ENCODE data around the gene ABHD16A.
A peak's percentile ranks its signal among the peaks of the same experiment; 100 is the strongest.

Gene ABHD16A

GRCh38 chr6:31737991-31738979, 35.2 kb upstream of the ABHD16A start:
- peaks cover 39% of the 10 kb centered on the region for H3K4me1 ChIP-seq (ENCODE audit: control insufficient read depth, insufficient read depth, low read length, poor library complexity, severe bottlenecking)
- H3K27ac ChIP-seq (ENCODE audit: low read depth, low read length, severe bottlenecking): peak overlapping the region; percentile 98
- peak overlapping the region; percentile 98 for H3K4me3 ChIP-seq (ENCODE audit: extremely low read depth, insufficient read depth, low read length, poor library complexity, severe bottlenecking)
- no peaks in the 10 kb centered on the region for H3K9me3 ChIP-seq (ENCODE audit: control insufficient read depth, low read length)
- WGBS, 2 experiments (ENCODE audit: insufficient coverage in 2 of 2): 49 to 57% methylated on average over 4 of the region's 6 CpGs
- peaks cover 38% of the 10 kb centered on the region for H3K36me3 ChIP-seq (ENCODE audit: control insufficient read depth, insufficient read depth, low read length)

- Histone ChIP-seq H3K4me3 (ENCODE audit: extremely low read depth, insufficient read depth, low read length, poor library complexity, severe bottlenecking) (peak overlapping the region; percentile 98), H3K4me1 (ENCODE audit: control insufficient read depth, insufficient read depth, low read length, poor library complexity, severe bottlenecking) (peaks cover 40% of the 10 kb centered on the region), H3K36me3 (ENCODE audit: control insufficient read depth, insufficient read depth, low read length) (peaks cover 38% of the 10 kb centered on the region), H3K27ac (ENCODE audit: low read depth, low read length, severe bottlenecking) (peak overlapping the region; percentile 98), H3K9me3 (ENCODE audit: control insufficient read depth, low read length) (no peaks in the 10 kb centered on the region)
- 31 to 38% methylated on average over 3 to 5 of the region's 7 CpGs for WGBS, 2 experiments (ENCODE audit: insufficient coverage in 2 of 2)
Measured at GRCh38 chr6:31737315-31737990, 34.3 kb upstream of the ABHD16A start.

GRCh38 chr6:31736768-31737314, 33.7 kb upstream of the ABHD16A start:
- Histone ChIP-seq H3K4me3 (ENCODE audit: extremely low read depth, insufficient read depth, low read length, poor library complexity, severe bottlenecking) (peak overlapping the region; percentile 98), H3K27ac (ENCODE audit: low read depth, low read length, severe bottlenecking) (peak overlapping the region; percentile 98), H3K9me3 (ENCODE audit: control insufficient read depth, low read length) (no peaks in the 10 kb centered on the region), H3K4me1 (ENCODE audit: control insufficient read depth, insufficient read depth, low read length, poor library complexity, severe bottlenecking) (peaks cover 46% of the 10 kb centered on the region), H3K36me3 (ENCODE audit: control insufficient read depth, insufficient read depth, low read length) (peaks cover 38% of the 10 kb centered on the region)
- WGBS, 2 experiments (ENCODE audit: insufficient coverage in 2 of 2): 44 to 53% methylated on average over 6 to 8 of the region's 10 CpGs

DNA sequence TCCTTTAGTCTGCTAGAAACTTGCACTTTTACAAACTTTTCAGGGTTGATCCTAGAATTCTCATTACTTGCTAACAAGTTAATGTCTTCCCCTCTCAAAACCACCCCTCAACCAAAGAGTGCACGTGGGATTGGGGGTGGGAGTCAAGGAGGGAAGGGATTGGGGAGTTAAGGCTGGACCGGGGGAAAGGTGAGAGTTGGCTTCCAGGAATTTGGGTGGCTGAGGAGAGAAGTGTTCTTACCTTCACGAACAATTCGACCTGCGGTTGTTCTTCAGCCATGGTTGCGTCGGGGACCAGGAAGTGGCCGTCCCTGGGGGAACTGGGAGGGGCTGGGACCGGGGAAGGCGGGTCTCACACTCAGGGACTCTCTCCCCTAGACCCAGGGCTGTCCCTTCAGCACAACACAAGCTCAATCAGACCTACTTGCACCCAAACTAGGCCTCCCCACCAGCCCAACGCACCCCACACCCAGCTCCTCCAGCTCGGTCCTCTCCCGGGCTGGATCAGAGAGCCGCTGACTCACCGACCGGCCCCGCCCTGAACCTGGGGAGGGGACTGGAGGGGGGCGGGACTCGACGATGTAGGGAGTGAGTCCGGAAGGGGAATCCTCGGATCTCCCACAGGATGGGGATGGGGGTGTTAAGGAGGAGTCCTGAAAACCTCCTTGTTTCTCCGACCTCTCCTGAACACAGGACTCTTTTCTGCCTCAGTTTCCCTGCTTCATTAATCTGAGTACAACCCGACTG, 33.1 kb upstream of the ABHD16A start, which contains the start of gene CLIC1:
CLIC1 (minus strand) TSS at position 510 of the 747 bp plus-strand sequence; CDS start at position 280, 230 bp downstream.
- WGBS, 2 experiments (ENCODE audit: insufficient coverage in 2 of 2): 0% methylated on average over 1 to 9 of the region's 24 CpGs
- peak within 1 kb of the TSS; percentile 98 for H3K27ac ChIP-seq (ENCODE audit: low read depth, low read length, severe bottlenecking)
- peak within 1 kb of the TSS; percentile 98 for H3K4me3 ChIP-seq (ENCODE audit: extremely low read depth, insufficient read depth, low read length, poor library complexity, severe bottlenecking)
- no peaks in the 10 kb centered on the region for H3K9me3 ChIP-seq (ENCODE audit: control insufficient read depth, low read length)
- peaks cover 38% of the 10 kb centered on the region for H3K36me3 ChIP-seq (ENCODE audit: control insufficient read depth, insufficient read depth, low read length)
- H3K4me1 ChIP-seq (ENCODE audit: control insufficient read depth, insufficient read depth, low read length, poor library complexity, severe bottlenecking): peaks cover 53% of the 10 kb centered on the region

DNA sequence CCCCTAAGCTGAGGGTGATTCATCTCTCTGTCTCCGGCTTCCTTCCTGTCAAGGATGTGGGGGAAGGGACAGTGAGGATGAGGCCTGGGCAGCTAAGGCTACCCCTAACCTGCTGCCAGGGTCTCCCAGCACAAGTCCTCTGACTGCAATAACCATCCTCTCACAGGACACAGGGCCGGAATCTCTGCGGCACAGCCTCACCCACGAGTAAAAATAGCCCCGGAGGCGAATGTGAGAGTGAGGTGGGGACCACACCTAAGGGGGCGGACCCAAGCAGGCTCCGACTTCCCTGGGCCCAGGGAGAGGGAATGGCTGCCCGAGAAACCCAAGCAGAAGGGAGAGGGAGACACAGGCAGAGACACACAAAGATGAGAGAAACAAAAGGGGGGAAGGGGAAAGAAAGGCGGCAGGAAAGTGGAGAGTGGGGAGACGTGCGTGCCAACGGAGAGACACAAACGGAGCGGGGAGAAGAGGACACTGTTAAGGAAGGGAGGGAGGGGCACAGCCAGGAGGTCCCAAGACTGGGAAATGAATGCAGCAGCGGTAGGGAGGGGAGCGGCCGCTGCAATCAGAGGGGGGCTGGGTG, 31.8 kb upstream of the ABHD16A start:
- WGBS, 2 experiments (ENCODE audit: insufficient coverage in 2 of 2): 0% methylated on average over 13 to 16 of the region's 18 CpGs
- peaks cover 54% of the 10 kb centered on the region for H3K4me1 ChIP-seq (ENCODE audit: control insufficient read depth, insufficient read depth, low read length, poor library complexity, severe bottlenecking)

GRCh38 chr6:31734247-31734820, 31.2 kb upstream of the ABHD16A start:
- H3K4me3 ChIP-seq (ENCODE audit: extremely low read depth, insufficient read depth, low read length, poor library complexity, severe bottlenecking): peak overlapping the region; percentile 98
- peaks cover 41% of the 10 kb centered on the region for H3K36me3 ChIP-seq (ENCODE audit: control insufficient read depth, insufficient read depth, low read length)
- peak overlapping the region; percentile 98 for H3K27ac ChIP-seq (ENCODE audit: low read depth, low read length, severe bottlenecking)
- 0% methylated on average over 2 of the region's 2 CpGs; no CpG with 5 or more reads in 1 of the 2 experiments for WGBS, 2 experiments (ENCODE audit: insufficient coverage in 2 of 2)
- H3K9me3 ChIP-seq (ENCODE audit: control insufficient read depth, low read length): no peaks in the 10 kb centered on the region
- H3K4me1 ChIP-seq (ENCODE audit: control insufficient read depth, insufficient read depth, low read length, poor library complexity, severe bottlenecking): peaks cover 54% of the 10 kb centered on the region

More for the DNA sequence above, 31.8 kb upstream of the ABHD16A start:
- Histone ChIP-seq H3K36me3 (ENCODE audit: control insufficient read depth, insufficient read depth, low read length) (peaks cover 41% of the 10 kb centered on the region), H3K9me3 (ENCODE audit: control insufficient read depth, low read length) (no peaks in the 10 kb centered on the region), H3K27ac (ENCODE audit: low read depth, low read length, severe bottlenecking) (peak overlapping the region; percentile 98), H3K4me3 (ENCODE audit: extremely low read depth, insufficient read depth, low read length, poor library complexity, severe bottlenecking) (peak overlapping the region; percentile 98)

GRCh38 chr6:31733734-31734133, 30.6 kb upstream of the ABHD16A start:
- Histone ChIP-seq H3K9me3 (ENCODE audit: control insufficient read depth, low read length) (no peaks in the 10 kb centered on the region), H3K4me3 (ENCODE audit: extremely low read depth, insufficient read depth, low read length, poor library complexity, severe bottlenecking) (peak overlapping the region; percentile 98), H3K27ac (ENCODE audit: low read depth, low read length, severe bottlenecking) (peak overlapping the region; percentile 98), H3K4me1 (ENCODE audit: control insufficient read depth, insufficient read depth, low read length, poor library complexity, severe bottlenecking) (peaks cover 50% of the 10 kb centered on the region), H3K36me3 (ENCODE audit: control insufficient read depth, insufficient read depth, low read length) (peaks cover 43% of the 10 kb centered on the region)
- WGBS, 2 experiments (ENCODE audit: insufficient coverage in 2 of 2): 92 to 96% methylated on average over 4 of the region's 4 CpGs

GRCh38 chr6:31732029-31732428, 28.9 kb upstream of the ABHD16A start:
- Histone ChIP-seq H3K4me3 (ENCODE audit: extremely low read depth, insufficient read depth, low read length, poor library complexity, severe bottlenecking) (no peak overlapping the region), H3K27ac (ENCODE audit: low read depth, low read length, severe bottlenecking) (peak overlapping the region; percentile 5), H3K4me1 (ENCODE audit: control insufficient read depth, insufficient read depth, low read length, poor library complexity, severe bottlenecking) (peaks cover 36% of the 10 kb centered on the region), H3K9me3 (ENCODE audit: control insufficient read depth, low read length) (no peaks in the 10 kb centered on the region), H3K36me3 (ENCODE audit: control insufficient read depth, insufficient read depth, low read length) (peaks cover 60% of the 10 kb centered on the region)
- 50 to 60% methylated on average over 1 to 2 of the region's 3 CpGs for WGBS, 2 experiments (ENCODE audit: insufficient coverage in 2 of 2)

- peak overlapping the region; percentile 94 for H3K4me3 ChIP-seq (ENCODE audit: extremely low read depth, insufficient read depth, low read length, poor library complexity, severe bottlenecking)
- peaks cover 74% of the 10 kb centered on the region for H3K36me3 ChIP-seq (ENCODE audit: control insufficient read depth, insufficient read depth, low read length)
- H3K4me1 ChIP-seq (ENCODE audit: control insufficient read depth, insufficient read depth, low read length, poor library complexity, severe bottlenecking): peaks cover 30% of the 10 kb centered on the region
- H3K27ac ChIP-seq (ENCODE audit: low read depth, low read length, severe bottlenecking): peak overlapping the region; percentile 94
- H3K9me3 ChIP-seq (ENCODE audit: control insufficient read depth, low read length): no peaks in the 10 kb centered on the region
- 85 to 90% methylated on average over 4 to 6 of the region's 11 CpGs for WGBS, 2 experiments (ENCODE audit: insufficient coverage in 2 of 2)
Measured at GRCh38 chr6:31730631-31731086, 27.5 kb upstream of the ABHD16A start.

All from mesodermal cell (in vitro differentiated cells).